OCI-LY3 (cell line): ENCODE results near the gene TMEM74B.

Source experiments
- CTCF ChIP-seq: fragments of 200-600, 300-600 bp; sonication (generic); IDR thresholded peaks from 2 replicates; pipeline ENCODE4 v1.5.1; 2014; ENCODE audit warnings: antibody characterized with exemption, low read length, low read depth
- EZH2phosphoT487 ChIP-seq: fragments of 200-600 bp; shearing (Covaris generic); IDR thresholded peaks from 2 replicates; pipeline ENCODE4 v1.6.1; 2018; ENCODE audit warnings: antibody characterized with exemption, mixed run types, low read depth

DNA sequence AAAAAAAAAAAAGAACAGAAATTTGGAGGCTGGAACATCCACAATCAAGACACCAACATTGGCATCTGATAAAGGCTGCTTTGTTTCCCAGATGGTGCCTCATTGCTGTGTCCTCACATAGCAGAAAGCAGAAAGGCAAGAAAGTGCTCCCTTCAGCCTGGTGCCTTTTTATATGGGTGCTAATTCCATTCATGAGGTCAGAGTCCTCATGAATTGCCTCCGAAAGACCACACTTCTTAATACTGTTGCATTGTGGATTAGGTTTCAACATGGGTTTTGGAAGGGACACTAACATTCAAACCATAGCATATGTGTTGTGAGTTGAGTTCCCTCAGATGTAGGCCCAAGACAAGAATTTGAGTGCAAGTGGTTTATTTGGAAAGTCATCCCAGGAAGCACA is 10.4 kb upstream of the TMEM74B start:
- TF ChIP-seq CTCF (no peak), EZH2phosphoT487 (no peak)
